Fibroblast of pulmonary artery (primary cell): ENCODE measurements around the gene HPSE2.
A peak's percentile ranks its signal among the peaks of the same experiment; 100 is the strongest.

Source experiments
- DNase-seq: peaks from one replicate; pipeline ENCODE4 v3.0.0-alpha.2; 2010; ENCODE audit warnings: low read depth
- H3K4me3 ChIP-seq: replicated peaks from 2 replicates; pipeline ENCODE4 v1.5.1; 2011; ENCODE audit warnings: low read depth, mild to moderate bottlenecking, control low read depth, low read length, moderate library complexity
- CTCF ChIP-seq: IDR thresholded peaks from 2 replicates; pipeline ENCODE4 v1.5.1; 2011; ENCODE audit warnings: mild to moderate bottlenecking, control low read depth, low read length, inconsistent platforms; ENCODE audit errors: missing control alignments

Gene HPSE2

GRCh38 chr10:98808282-98808892, 427.3 kb downstream of the HPSE2 start:
- TF ChIP-seq CTCF = no peak
- H3K4me3 ChIP-seq = no peak overlapping the region

DNA sequence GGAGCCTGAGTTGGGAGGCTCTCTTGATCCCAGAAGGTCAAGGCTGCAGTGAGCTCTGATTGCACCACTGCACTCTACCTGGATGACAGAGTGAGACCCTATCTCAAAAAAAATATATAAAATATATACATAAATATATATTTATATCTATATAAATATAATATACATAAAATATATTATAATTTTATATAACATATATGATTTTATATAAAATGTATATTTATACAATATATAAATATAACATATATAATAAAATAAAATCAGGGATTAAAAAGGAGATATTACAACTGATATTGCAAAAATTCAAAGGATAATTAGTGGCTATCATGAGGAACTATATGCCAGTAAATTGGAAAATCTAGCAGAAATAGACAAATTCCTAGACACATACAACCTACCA, 435.4 kb downstream of the HPSE2 start:
- DNase-seq = no peak
- TF ChIP-seq CTCF = no peak

More at GRCh38 chr10:98808282-98808892, 427.3 kb downstream of the HPSE2 start:
- no peak for DNase-seq

GRCh38 chr10:98795467-98795866, 440.2 kb downstream of the HPSE2 start:
- TF ChIP-seq CTCF = no peak
- no peak overlapping the region for H3K4me3 ChIP-seq
- DNase-seq = no peak

More for the DNA sequence above, 435.4 kb downstream of the HPSE2 start:
- no peak overlapping the region for H3K4me3 ChIP-seq

DNA sequence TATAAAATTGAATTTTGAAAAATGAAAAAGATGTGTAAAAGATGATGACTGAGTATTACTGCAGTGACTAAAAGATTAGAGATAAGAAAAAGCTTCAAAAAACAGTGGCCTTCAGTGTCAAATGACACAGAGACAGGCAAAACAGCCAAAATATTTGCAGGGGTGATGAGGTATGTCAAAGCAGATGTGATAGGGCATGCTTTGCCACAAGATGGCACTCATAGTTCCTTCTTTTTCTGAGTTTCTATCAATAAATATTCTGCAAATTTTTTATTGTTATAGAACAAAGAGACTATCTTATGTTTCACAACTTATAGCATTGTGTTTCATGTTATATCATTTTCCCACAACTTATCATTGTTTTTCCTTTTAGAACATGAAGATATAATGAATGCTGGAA, 444.8 kb downstream of the HPSE2 start:
- no peak overlapping the region for H3K4me3 ChIP-seq
- peak; percentile 4 for DNase-seq
- TF ChIP-seq CTCF = peak; percentile 27

GRCh38 chr10:98778277-98778759, 457.3 kb downstream of the HPSE2 start:
- TF ChIP-seq CTCF = no peak
- no peak overlapping the region for H3K4me3 ChIP-seq
- no peak for DNase-seq

DNA sequence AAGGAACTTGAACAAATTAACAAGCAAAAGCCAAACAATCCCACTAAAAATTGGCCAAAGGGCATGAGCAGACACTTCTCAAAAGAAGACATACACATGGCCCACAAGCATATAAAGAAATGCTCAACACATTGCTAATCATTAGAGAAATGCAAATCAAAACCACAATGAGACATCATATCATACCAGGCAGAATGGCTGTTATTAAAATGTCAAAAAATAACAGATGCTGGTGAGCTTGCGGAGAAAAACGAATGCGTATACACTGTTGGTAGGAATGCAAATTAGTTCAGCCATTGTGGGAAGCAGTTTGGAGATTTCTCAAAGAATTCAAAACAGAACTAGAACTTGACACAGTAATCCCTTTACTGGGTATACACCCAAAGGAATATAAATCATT, 477.2 kb downstream of the HPSE2 start:
- DNase-seq = no peak
- TF ChIP-seq CTCF = no peak
- no peak overlapping the region for H3K4me3 ChIP-seq

- TF ChIP-seq CTCF = peak; percentile 34
- DNase-seq = peak; percentile 21
- H3K4me3 ChIP-seq = no peak overlapping the region
Measured at GRCh38 chr10:98748298-98748697, 487.4 kb downstream of the HPSE2 start.
